H1 (cell line): ENCODE results near the gene STK11IP. TPM values are rescaled to one million over a fixed set of nuclear protein-coding genes. Genes with fewer than 3 reads are reported as not detected.

Source experiments
- CTCF ChIA-PET: fragments of 300-600 bp; sonication (Branson Sonifier 250); formaldehyde crosslinking; loops from one replicate; lab custom pipeline; 2021; ENCODE audit not compliant: partially characterized antibody; lab: Charles Lee
- POLR2A ChIA-PET: fragments of 300-600 bp; sonication (Branson Sonifier 250); formaldehyde crosslinking; loops from one replicate; lab custom pipeline; 2021; ENCODE audit warnings: inconsistent platforms; ENCODE audit not compliant: partially characterized antibody; lab: Charles Lee
- DNase-seq, 2 experiments: peaks; one replicate each; pipeline versions ENCODE4 v3.0.0 to v3.0.0-alpha.2; 2010 to 2022; ENCODE audit warnings: low spot score in 2 of 2, low read depth in 1 of 2, mixed read lengths in 1 of 2
- FAIRE-seq: peaks from 2 replicates; lab custom pipeline; 2011; peaks lifted over from hg19 to GRCh38; lab: Jason Lieb, UNC
- H2AFZ ChIP-seq: 2 replicates; pipeline ENCODE4 v1.8.1; 2012; ENCODE audit warnings: low read length, inconsistent platforms
- H2AK5ac ChIP-seq: 2 replicates; pipeline ENCODE4 v1.6.1; 2013; ENCODE audit warnings: low read depth, low read length
- H2BK120ac ChIP-seq: replicated peaks from 2 replicates; pipeline ENCODE3; 2013; ENCODE audit warnings: low read depth, low read length, inconsistent platforms
- H2BK12ac ChIP-seq: 2 replicates; pipeline ENCODE4 v1.6.1; 2013; ENCODE audit warnings: low read depth, low read length
- H2BK15ac ChIP-seq: 2 replicates; pipeline ENCODE4 v1.6.1; 2013; ENCODE audit warnings: low read length
- H2BK20ac ChIP-seq: 2 replicates; pipeline ENCODE4 v1.6.1; 2013; ENCODE audit warnings: low read length
- H2BK5ac ChIP-seq: 2 replicates; pipeline ENCODE4 v1.6.1; 2013; ENCODE audit warnings: low read depth, low read length
- H3K14ac ChIP-seq: 2 replicates; pipeline ENCODE4 v1.6.1; 2013; ENCODE audit warnings: inconsistent platforms; ENCODE audit not compliant: insufficient read length
- H3K18ac ChIP-seq: 2 replicates; pipeline ENCODE4 v1.6.1; 2013; ENCODE audit warnings: low read length; ENCODE audit errors: extremely low read depth
- H3K23ac ChIP-seq: 2 replicates; pipeline ENCODE4 v1.6.1; 2013; ENCODE audit warnings: inconsistent platforms; ENCODE audit not compliant: insufficient read length
- H3K23me2 ChIP-seq: 2 replicates; pipeline ENCODE4 v1.6.1; 2013; ENCODE audit warnings: low read depth, low read length
- H3K27ac ChIP-seq: 2 replicates; pipeline ENCODE4 v1.6.1; 2011; ENCODE audit warnings: low read depth, low read length, inconsistent platforms
- H3K27me3 ChIP-seq, 4 experiments: replicated peaks in 1 of 4; 1 replicate in 1 of 4; 2 replicates in 3 of 4; pipeline versions ENCODE4 v1.6.1 to v1.8.1; 2011 to 2013; ENCODE audit warnings: low read length in 3 of 4, mild to moderate bottlenecking in 3 of 4, inconsistent platforms in 2 of 4, mixed read lengths in 2 of 4, moderate library complexity in 1 of 4; ENCODE audit not compliant: control insufficient read depth in 3 of 4, insufficient read depth in 3 of 4; ENCODE audit errors: extremely low read depth in 1 of 4
- H3K36me3 ChIP-seq, 4 experiments: 2 replicates each; pipeline versions ENCODE4 v1.6.1 to v1.8.1; 2011 to 2013; ENCODE audit warnings: mild to moderate bottlenecking in 4 of 4, low read length in 3 of 4, moderate library complexity in 2 of 4, control low read depth in 1 of 4, inconsistent platforms in 1 of 4; ENCODE audit not compliant: insufficient read depth in 4 of 4, control insufficient read depth in 2 of 4
- H3K4ac ChIP-seq: replicated peaks from 2 replicates; pipeline ENCODE3; 2013; ENCODE audit warnings: low read length, low read depth, mixed read lengths, inconsistent platforms; ENCODE audit not compliant: insufficient read length
- H3K4me1 ChIP-seq, 4 experiments: replicated peaks in 1 of 4; 1 replicate in 1 of 4; 2 replicates in 3 of 4; pipeline versions ENCODE4 v1.6.1 to v1.8.1; 2011 to 2013; ENCODE audit warnings: low read length in 3 of 4, inconsistent platforms in 2 of 4, mixed read lengths in 1 of 4; ENCODE audit not compliant: insufficient read depth in 4 of 4, control insufficient read depth in 3 of 4
- H3K4me2 ChIP-seq, 2 experiments: 2 replicates each; pipeline versions ENCODE4 v1.6.1 to v1.8.1; 2011 to 2013; ENCODE audit warnings: low read depth in 2 of 2, low read length in 2 of 2, control low read depth in 1 of 2, inconsistent platforms in 1 of 2, mild to moderate bottlenecking in 1 of 2; ENCODE audit not compliant: insufficient read depth in 1 of 2
- H3K4me3 ChIP-seq, 4 experiments: fragments of 200-600, 300-600 bp in 1 of 4; sonication (generic), shearing (Covaris generic), sonication (Bioruptor Twin) in 1 of 4; 2 replicates each; pipeline versions ENCODE4 v1.5.1 to v1.8.1; 2011 to 2016; ENCODE audit warnings: low read length in 4 of 4, low read depth in 3 of 4, control low read depth in 2 of 4, inconsistent platforms in 2 of 4, mild to moderate bottlenecking in 2 of 4, mixed read lengths in 1 of 4, moderate library complexity in 1 of 4; ENCODE audit not compliant: insufficient read depth in 2 of 4; ENCODE audit errors: extremely low read depth in 1 of 4
- H3K56ac ChIP-seq: replicated peaks from 2 replicates; pipeline ENCODE3; 2013; ENCODE audit warnings: low read depth, mild to moderate bottlenecking, mixed read lengths, low read length, inconsistent platforms; ENCODE audit not compliant: insufficient read length
- H3K79me1 ChIP-seq: 2 replicates; pipeline ENCODE4 v1.6.1; 2013; ENCODE audit warnings: low read depth, low read length, control low read depth
- H3K79me2 ChIP-seq, 2 experiments: 2 replicates each; pipeline versions ENCODE4 v1.6.1 to v1.8.1; 2012 to 2013; ENCODE audit warnings: low read length in 2 of 2, mild to moderate bottlenecking in 2 of 2, inconsistent platforms in 1 of 2; ENCODE audit not compliant: insufficient read depth in 2 of 2, control insufficient read depth in 1 of 2
- H3K9ac ChIP-seq, 4 experiments: replicated peaks in 1 of 4; 1 replicate in 1 of 4; 2 replicates in 3 of 4; pipeline versions ENCODE4 v1.6.1 to v1.8.1; 2011 to 2013; ENCODE audit warnings: low read depth in 3 of 4, low read length in 3 of 4, control low read depth in 2 of 4, mild to moderate bottlenecking in 2 of 4, moderate library complexity in 2 of 4, inconsistent platforms in 1 of 4; ENCODE audit errors: extremely low read depth in 1 of 4
- H3K9me3 ChIP-seq, 2 experiments: 2 replicates each; pipeline versions ENCODE4 v1.6.1 to v1.8.1; 2012 to 2013; ENCODE audit warnings: mild to moderate bottlenecking in 2 of 2, moderate library complexity in 2 of 2, control low read depth in 1 of 2, inconsistent platforms in 1 of 2, low read depth in 1 of 2, low read length in 1 of 2, mixed read lengths in 1 of 2; ENCODE audit not compliant: insufficient read depth in 2 of 2
- H4K20me1 ChIP-seq, 2 experiments: replicated peaks in 1 of 2; 2 replicates each; pipeline versions ENCODE3 to v1.8.1; 2011 to 2013; ENCODE audit warnings: inconsistent platforms in 2 of 2, low read length in 2 of 2, mild to moderate bottlenecking in 1 of 2; ENCODE audit not compliant: insufficient read depth in 2 of 2, control insufficient read depth in 1 of 2
- H4K5ac ChIP-seq: 2 replicates; pipeline ENCODE4 v1.6.1; 2013; ENCODE audit warnings: low read length, low read depth, mixed read lengths, inconsistent platforms; ENCODE audit not compliant: insufficient read length
- H4K8ac ChIP-seq: 2 replicates; pipeline ENCODE4 v1.8.0; 2013; ENCODE audit warnings: mild to moderate bottlenecking, moderate library complexity, low read length, inconsistent platforms; ENCODE audit not compliant: insufficient read depth; ENCODE audit errors: extremely low read depth
- H4K91ac ChIP-seq: replicated peaks from 2 replicates; pipeline ENCODE3; 2013; ENCODE audit warnings: low read length, mixed read lengths, inconsistent platforms; ENCODE audit not compliant: insufficient read length
- CTCF ChIP-seq, 3 experiments: IDR thresholded peaks; 1 replicate in 2 of 3; 2 replicates in 1 of 3; pipeline versions ENCODE4 v1.5.1 to v1.6.1; 2011; ENCODE audit warnings: low read length in 3 of 3, mild to moderate bottlenecking in 3 of 3, inconsistent platforms in 2 of 3, low read depth in 1 of 3, moderate library complexity in 1 of 3; ENCODE audit not compliant: insufficient read depth in 1 of 3; ENCODE audit errors: control extremely low read depth in 1 of 3
- GABPA ChIP-seq: IDR thresholded peaks from 2 replicates; pipeline ENCODE4 v1.6.1; 2011; ENCODE audit warnings: mild to moderate bottlenecking, low read length, moderate library complexity, borderline replicate concordance; ENCODE audit not compliant: insufficient read depth
- PHF8 ChIP-seq: fragments of 200-600 bp; sonication (generic); conservative IDR thresholded peaks from 2 replicates; pipeline ENCODE4 v1.7.1; 2012; ENCODE audit warnings: low read depth, mild to moderate bottlenecking, inconsistent platforms, low read length, moderate library complexity
- TEAD4 ChIP-seq: IDR thresholded peaks from 2 replicates; pipeline ENCODE4 v1.6.1; 2012; ENCODE audit warnings: low read depth, low read length, inconsistent platforms, mixed read lengths
- USF2 ChIP-seq: IDR thresholded peaks from 2 replicates; pipeline ENCODE4 v1.6.1; 2011; ENCODE audit warnings: low read length, improper control_type of control experiment
- WGBS, 2 experiments: shearing (Covaris generic) in 1 of 2; methylation state at CpG; one replicate each; pipeline versions ENCODE4 v1.1.6 to v1.1.7; 2013 to 2015; ENCODE audit warnings: low lambda C conversion rate in 2 of 2, mixed read lengths in 2 of 2, inconsistent platforms in 1 of 2, low coverage in 1 of 2, missing lambda C conversion rate in 1 of 2; ENCODE audit not compliant: insufficient replicate concordance in 2 of 2, insufficient coverage in 1 of 2, insufficient read length in 1 of 2; ENCODE audit errors: extremely low coverage in 1 of 2, missing lambda C conversion rate in 1 of 2; 5-methylcytosine and 5-hydroxymethylcytosine counted together
- polyA plus RNA-seq, 7 experiments: library from polyadenylated mRNA; depleted of rRNA in 3 of 7; stranded (reverse) in 5 of 7; unstranded in 2 of 7; fragments of >200 nt in 5 of 7; fragments of 200-250 nt in 2 of 7; gene quantifications; 1 replicate in 5 of 7; 2 replicates in 1 of 7; 4 replicates in 1 of 7; pipeline versions ENCODE4 v1.2.1 to v1.2.3, GENCODE V29; 2011 to 2013; ENCODE audit warnings: missing spikeins in 2 of 7, mixed read lengths in 2 of 7
- total RNA-seq: library from RNA; stranded (reverse); fragmentation: NEBNext Ultra II Directional; extraction: Animal tissue kit (Norgen Biotek cat#: 25700); gene quantifications from 2 replicates; pipeline ENCODE4 v1.2.1, GENCODE V29; 2021

STK11IP gene
- total and polyA plus RNA-seq, 2 of the 8 experiments (the other 6 are each of a cell fraction or from before 2014, with no cell fraction given), result 18.5 to 29.6 TPM

GRCh38 chr2:219664041-219664440, 66.4 kb downstream of the STK11IP start:
- H3K56ac ChIP-seq, result no peak overlapping the region
- peaks cover 1% of the 10 kb centered on the region; the same call in 1 of the 2 replicates for H3K23me2 ChIP-seq
- no peak overlapping the region for H2BK12ac ChIP-seq
- H3K79me1 ChIP-seq, result no peaks in the 10 kb centered on the region
- H3K18ac ChIP-seq, result no peak overlapping the region
- FAIRE-seq (no peak), DNase-seq (no peak)
- H3K9ac ChIP-seq, result no peak overlapping the region
- H2BK15ac ChIP-seq, result no peak overlapping the region
- no peak overlapping the region for H2AK5ac ChIP-seq
- no peak for TF ChIP-seq PHF8
- no peak for TF ChIP-seq CTCF (IDR thresholded peaks at IDR 0.05; ENCODE audit: control extremely low read depth in 1 of 3, insufficient read depth in 1 of 3, low read depth in 1 of 3, low read length in 3 of 3)
- TF ChIP-seq USF2, result no peak
- no peak for TF ChIP-seq GABPA
- no peak for TF ChIP-seq TEAD4
- no peaks in the 10 kb centered on the region for H4K20me1 ChIP-seq
- no peak overlapping the region for H3K4me2 ChIP-seq
- H3K9me3 ChIP-seq, result peaks cover 9 to 11% of the 10 kb centered on the region in 2 experiments; a peak in 2 of 4 replicates
- CTCF ChIA-PET, result interaction anchor here (0.6 to 8.0 kb wide), 4 partner anchors 23 to 140 kb away, joined by 3 to 49 read pairs (median 4); no protein-coding TSS in a partner anchor
- no peak overlapping the region for H3K23ac ChIP-seq
- no peak overlapping the region for H2BK120ac ChIP-seq
- no peak overlapping the region for H2BK20ac ChIP-seq
- WGBS, 2 experiments, result 86% methylated on average over 5 of the region's 5 CpGs; no CpG with 5 or more reads in 1 of the 2 experiments
- H3K4ac ChIP-seq, result no peak overlapping the region
- no peak overlapping the region for H4K8ac ChIP-seq
- H4K91ac ChIP-seq, result no peak overlapping the region
- no peak overlapping the region for H3K4me3 ChIP-seq
- H3K27me3 ChIP-seq, result no peaks in the 10 kb centered on the region
- H4K5ac ChIP-seq, result no peak overlapping the region
- no peak overlapping the region for H3K27ac ChIP-seq
- peaks cover 0 to 3% (median 1%) of the 10 kb centered on the region in 4 experiments; a peak in 1 of 7 replicates for H3K4me1 ChIP-seq
- H3K79me2 ChIP-seq, result no peaks in the 10 kb centered on the region
- H3K36me3 ChIP-seq, result no peaks in the 10 kb centered on the region
- no peak overlapping the region for H3K14ac ChIP-seq
- POLR2A ChIA-PET, result no interaction called here
- H2BK5ac ChIP-seq, result no peak overlapping the region
- no peak overlapping the region for H2AFZ ChIP-seq
